GM18517 (cell line): Measurements from ENCODE around the gene CLOCK.

Experiments used
- ATAC-seq: cut with Tn5 transposase; IDR thresholded peaks from one replicate; pipeline ENCODE4 v1.9.1; 2021; ENCODE audit warnings: mild to moderate bottlenecking, moderate library complexity; ENCODE audit not compliant: unreplicated experiment

The CLOCK gene

GRCh38 chr4:55386073-55386472, 160.6 kb downstream of the CLOCK start:
- ATAC-seq = peak; percentile 69

DNA sequence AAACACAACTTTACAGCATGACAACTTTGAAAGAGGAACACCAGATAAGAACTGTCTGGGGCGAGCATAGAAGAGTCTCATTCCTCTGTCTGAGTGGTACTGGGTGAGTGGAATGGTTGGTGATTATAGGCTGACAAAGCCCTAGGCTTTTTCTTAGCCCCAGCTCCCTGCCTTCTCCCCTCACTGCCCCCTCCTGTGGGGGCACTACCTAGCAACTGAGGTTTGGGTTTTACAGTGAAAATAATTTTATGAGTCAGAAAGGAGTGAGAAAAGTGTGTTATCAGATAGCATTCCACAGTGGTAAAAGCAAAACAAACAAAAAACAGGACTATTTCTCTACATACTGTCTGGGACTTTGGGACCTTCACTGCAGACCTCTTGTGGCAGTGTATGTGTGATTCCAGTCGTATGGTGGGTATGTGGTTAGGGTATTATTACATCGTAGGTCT, 161.5 kb downstream of the CLOCK start:
- no peak for ATAC-seq

DNA sequence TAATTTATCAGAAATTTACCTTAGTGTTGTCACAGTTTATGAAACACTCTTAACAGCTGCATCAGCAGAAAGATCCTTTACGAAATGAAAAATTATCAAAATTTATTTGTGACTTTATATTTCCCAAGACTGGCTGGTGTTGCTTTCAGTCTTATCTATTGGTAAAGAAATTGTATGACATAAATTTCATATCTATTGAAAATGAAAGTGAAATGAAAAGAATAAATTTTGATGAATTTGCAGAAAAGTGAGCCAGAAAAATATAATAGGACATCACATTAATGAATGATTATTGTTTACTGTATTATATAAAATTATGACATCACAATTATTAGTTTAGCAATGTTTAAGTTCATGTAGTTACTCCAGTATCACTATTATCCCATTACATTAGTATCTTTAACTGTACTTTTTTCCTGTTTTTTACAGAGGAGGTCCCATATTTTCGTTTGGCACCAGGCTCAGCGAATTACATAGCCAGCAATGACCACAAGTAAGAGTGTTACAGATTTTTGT, 164.2 kb downstream of the CLOCK start:
- ATAC-seq = no peak

DNA sequence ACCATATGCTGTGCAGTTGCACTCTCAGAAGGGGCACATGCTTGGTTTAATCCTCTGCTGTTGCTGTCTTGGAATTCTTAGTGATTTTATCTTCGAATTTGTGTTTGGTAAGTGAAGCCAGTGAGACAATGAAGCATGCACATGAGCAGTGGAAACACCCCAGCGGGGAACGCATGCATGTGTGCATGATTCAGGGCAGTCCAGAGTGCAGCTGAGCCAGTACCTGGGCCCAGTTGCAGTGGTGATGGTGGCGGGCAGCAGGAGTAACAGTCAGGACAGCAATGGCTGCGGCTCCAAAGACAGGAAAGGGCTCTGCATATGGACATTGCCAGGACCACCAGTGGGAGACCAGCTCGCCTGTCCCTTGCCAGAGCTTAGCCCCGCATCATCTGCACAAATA, 165.2 kb downstream of the CLOCK start:
- ATAC-seq = no peak

DNA sequence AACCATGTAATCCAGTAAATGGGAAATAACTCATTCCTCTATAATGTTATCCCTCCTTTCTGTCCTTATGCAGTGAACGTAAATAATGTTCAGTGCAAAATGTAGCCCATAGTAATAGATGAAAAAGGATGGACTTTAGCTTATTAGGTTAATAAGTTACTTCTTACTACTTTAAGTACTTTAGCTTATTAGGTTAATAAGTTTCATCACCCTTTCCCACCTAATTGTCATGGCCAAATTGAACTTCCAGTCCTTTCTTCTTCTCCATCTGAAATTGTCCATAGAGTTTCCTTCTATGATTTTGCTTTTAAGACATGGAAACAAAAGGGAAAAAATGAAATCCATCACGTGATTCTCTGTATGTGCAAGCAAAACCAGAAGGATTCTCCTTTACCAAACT, 166.1 kb downstream of the CLOCK start:
- no peak for ATAC-seq

DNA sequence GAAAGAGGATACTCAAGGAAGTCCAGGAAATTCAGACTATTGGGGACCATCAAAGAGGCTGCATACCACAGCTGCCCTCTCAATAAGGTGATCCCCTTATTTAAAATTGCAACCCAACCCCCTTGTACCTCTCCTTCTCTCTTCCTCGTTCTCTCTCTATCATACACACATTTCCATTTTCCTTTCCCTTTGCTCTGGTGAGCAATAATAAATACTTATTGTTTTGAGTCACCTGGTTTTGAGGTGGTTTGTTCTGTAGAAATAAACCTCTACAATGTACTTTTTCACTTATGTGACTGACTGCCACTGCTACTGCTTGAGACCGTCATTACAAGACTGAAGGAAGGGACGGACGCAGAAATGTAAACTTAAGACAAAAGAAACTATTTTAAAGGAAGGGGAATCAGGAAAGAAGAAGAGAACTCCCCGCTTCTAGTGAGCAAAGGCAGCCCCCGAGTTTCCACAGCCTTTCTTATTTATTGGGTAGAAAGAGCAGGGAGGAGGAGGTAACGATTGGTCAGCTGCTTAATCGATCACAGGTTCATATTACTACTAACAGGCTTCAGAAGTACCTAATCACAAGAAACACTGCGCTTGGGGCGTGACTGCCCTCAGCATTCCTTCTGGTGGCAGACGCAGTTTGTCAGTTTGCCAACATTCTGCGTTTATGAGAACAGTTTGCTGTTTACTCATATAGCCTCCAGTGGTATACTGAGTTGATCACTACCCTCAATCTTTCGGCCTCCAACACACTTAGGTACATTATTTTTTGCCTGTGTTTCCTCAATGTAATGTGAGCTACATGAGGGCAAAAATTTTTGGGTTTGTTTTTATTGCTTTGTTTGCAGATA, 167.9 kb downstream of the CLOCK start:
- no peak for ATAC-seq
